ENCODE results near the gene MAP7. TPM values are rescaled to one million over a fixed set of nuclear protein-coding genes. Genes with fewer than 3 reads are reported as not detected.
A peak's percentile ranks its signal among the peaks of the same experiment; 100 is the strongest.

The MAP7 gene
- total RNA-seq, 2 donors from 2014 or later, result 19.7 to 28.7 TPM

GRCh38 chr6:136323431-136324112 is 226.7 kb downstream of the MAP7 start:
- no peaks in the 10 kb centered on the region for H3K27me3 ChIP-seq
- no peak overlapping the region for H3K27ac ChIP-seq
- ATAC-seq (no peak), DNase-seq (no peak)
- WGBS, 2 donors, result 66 to 68% methylated on average over 10 of the region's 10 CpGs
- no peaks in the 10 kb centered on the region for H3K36me3 ChIP-seq (replicated peaks in 1 of 2; ENCODE audit: insufficient read depth in 1 of 2, low read depth in 2 of 2)
- TF ChIP-seq CTCF (IDR thresholded peaks at IDR 0.05) (no peak), POLR2A (IDR thresholded peaks at IDR 0.05) (no peak)
- H3K9me3 ChIP-seq, result no peaks in the 10 kb centered on the region
- intact Hi-C loops (cut with DNase I), result no loop called here
- no peaks in the 10 kb centered on the region for H3K4me1 ChIP-seq
- no peak overlapping the region for H3K4me3 ChIP-seq

GRCh38 chr6:136319732-136320131 is 230.5 kb downstream of the MAP7 start:
- ATAC-seq (no peak), DNase-seq (no peak)
- H3K36me3 ChIP-seq (replicated peaks in 1 of 2; ENCODE audit: insufficient read depth in 1 of 2, low read depth in 2 of 2), result no peaks in the 10 kb centered on the region
- TF ChIP-seq CTCF (IDR thresholded peaks at IDR 0.05), result no peak
- TF ChIP-seq POLR2A (IDR thresholded peaks at IDR 0.05), result no peak
- peaks cover 4% of the 10 kb centered on the region for H3K4me1 ChIP-seq
- no peaks in the 10 kb centered on the region for H3K27me3 ChIP-seq
- H3K27ac ChIP-seq, result no peak overlapping the region
- H3K4me3 ChIP-seq, result no peak overlapping the region
- no peaks in the 10 kb centered on the region for H3K9me3 ChIP-seq
- intact Hi-C loops (cut with DNase I), result no loop called here

- 55 to 63% methylated on average over 4 of the region's 4 CpGs for WGBS, 2 donors
- Histone ChIP-seq H3K36me3 (replicated peaks in 1 of 2; ENCODE audit: insufficient read depth in 1 of 2, low read depth in 2 of 2) (no peaks in the 10 kb centered on the region), H3K27ac (no peak overlapping the region), H3K4me3 (no peak overlapping the region), H3K4me1 (peaks cover 4% of the 10 kb centered on the region), H3K9me3 (no peaks in the 10 kb centered on the region), H3K27me3 (no peaks in the 10 kb centered on the region)
- no peak for ATAC-seq
- intact Hi-C loops (cut with DNase I), result no loop called here
- TF ChIP-seq POLR2A (IDR thresholded peaks at IDR 0.05) (no peak), CTCF (IDR thresholded peaks at IDR 0.05) (no peak)
- no peak for DNase-seq
Measured at GRCh38 chr6:136318676-136319075, 231.5 kb downstream of the MAP7 start.

- no peaks in the 10 kb centered on the region for H3K9me3 ChIP-seq
- WGBS, 2 donors, result 55 to 77% methylated on average over 4 to 6 of the region's 6 CpGs
- peaks cover 4% of the 10 kb centered on the region for H3K4me1 ChIP-seq
- TF ChIP-seq CTCF (IDR thresholded peaks at IDR 0.05) (no peak), POLR2A (IDR thresholded peaks at IDR 0.05) (no peak)
- no peak overlapping the region for H3K27ac ChIP-seq
- intact Hi-C loops (cut with DNase I), result no loop called here
- H3K4me3 ChIP-seq, result no peak overlapping the region
- ATAC-seq, result no peak
- DNase-seq, result no peak
- H3K27me3 ChIP-seq, result no peaks in the 10 kb centered on the region
- H3K36me3 ChIP-seq (replicated peaks in 1 of 2; ENCODE audit: insufficient read depth in 1 of 2, low read depth in 2 of 2), result no peaks in the 10 kb centered on the region
Measured at GRCh38 chr6:136317971-136318370, 232.3 kb downstream of the MAP7 start.

- 22 to 25% methylated on average over 5 of the region's 5 CpGs for WGBS, 2 donors
- peak; percentile 95 for ATAC-seq
- intact Hi-C loops (cut with DNase I), result no loop called here
- H3K4me3 ChIP-seq, result no peak overlapping the region
- DNase-seq, result peak; percentile 70 to 74 (median 72)
- peak; percentile 67 to 92 (median 82) for TF ChIP-seq CTCF (IDR thresholded peaks at IDR 0.05)
- no peak for TF ChIP-seq POLR2A (IDR thresholded peaks at IDR 0.05)
- peaks cover 4% of the 10 kb centered on the region for H3K4me1 ChIP-seq
- H3K27ac ChIP-seq, result no peak overlapping the region
- no peaks in the 10 kb centered on the region for H3K27me3 ChIP-seq
- H3K36me3 ChIP-seq (replicated peaks in 1 of 2; ENCODE audit: insufficient read depth in 1 of 2, low read depth in 2 of 2), result no peaks in the 10 kb centered on the region
- H3K9me3 ChIP-seq, result no peaks in the 10 kb centered on the region
Measured at GRCh38 chr6:136317021-136317694, 233.1 kb downstream of the MAP7 start.
